Measurements from ENCODE around the gene EAF1.
"Not testable (repeated sequence)": the region's sequence is repeated elsewhere in the genome, so short reads cannot be mapped to it uniquely, and the experiment has no call there.

The EAF1 gene

DNA sequence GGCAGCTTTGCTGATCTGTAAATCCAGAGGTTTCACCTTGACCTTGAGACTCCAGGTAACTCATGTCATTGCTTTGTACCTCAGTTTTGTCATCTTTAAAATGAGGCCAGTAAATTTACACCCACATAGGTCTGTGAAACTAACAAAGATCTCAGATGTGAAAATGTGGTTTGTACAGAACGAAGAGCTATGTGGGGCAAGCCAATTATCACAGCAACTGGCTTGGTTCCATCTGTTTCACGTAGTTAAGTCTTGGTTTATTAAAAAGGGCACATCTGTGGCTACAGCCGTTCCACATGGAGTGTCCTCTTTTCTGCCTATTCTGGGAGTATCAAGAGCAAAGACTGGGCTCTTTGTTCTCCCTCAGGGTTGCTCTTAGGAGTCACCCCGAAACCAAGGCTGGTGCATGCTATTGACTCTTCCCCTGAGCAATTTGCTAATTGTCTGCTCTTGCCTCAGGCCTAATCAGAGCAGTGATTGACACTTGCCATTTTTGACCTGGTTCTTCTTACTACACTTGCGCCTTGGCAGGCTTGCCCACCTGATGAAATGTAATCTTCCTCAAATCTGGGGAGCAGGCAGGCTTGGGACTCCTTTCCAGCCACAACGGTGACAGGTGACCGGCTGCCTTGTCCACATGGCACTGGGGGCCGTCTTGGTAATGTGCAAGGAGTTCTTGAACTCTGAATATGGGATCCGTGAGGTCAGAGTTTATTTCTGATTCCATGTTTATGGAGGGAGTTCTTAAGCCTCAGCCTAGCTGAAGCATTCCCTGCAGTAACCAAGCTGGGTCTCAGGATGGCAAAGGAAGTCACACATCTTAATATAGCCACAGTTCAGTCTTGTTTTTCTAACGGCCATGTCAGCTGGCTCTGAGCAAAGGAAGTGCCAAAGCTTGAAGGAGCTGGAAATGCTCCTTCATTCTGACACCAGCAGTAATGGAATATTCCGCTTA lies 40.1 kb downstream of the EAF1 start:
- Mint-ChIP-seq H3K9me3 (no peaks in the 10 kb centered on the region), H3K4me1 (peaks cover 0 to 3% of the 10 kb centered on the region in 2 donors), H3K36me3 (peaks cover 6 to 21% of the 10 kb centered on the region in 2 donors), H3K4me3 (no peak overlapping the region), H3K27ac (no peak overlapping the region), H3K27me3 (peaks cover 0 to 5% of the 10 kb centered on the region in 2 donors)
- no peak for ATAC-seq (replicated peaks)
- DNase-seq: no peak

DNA sequence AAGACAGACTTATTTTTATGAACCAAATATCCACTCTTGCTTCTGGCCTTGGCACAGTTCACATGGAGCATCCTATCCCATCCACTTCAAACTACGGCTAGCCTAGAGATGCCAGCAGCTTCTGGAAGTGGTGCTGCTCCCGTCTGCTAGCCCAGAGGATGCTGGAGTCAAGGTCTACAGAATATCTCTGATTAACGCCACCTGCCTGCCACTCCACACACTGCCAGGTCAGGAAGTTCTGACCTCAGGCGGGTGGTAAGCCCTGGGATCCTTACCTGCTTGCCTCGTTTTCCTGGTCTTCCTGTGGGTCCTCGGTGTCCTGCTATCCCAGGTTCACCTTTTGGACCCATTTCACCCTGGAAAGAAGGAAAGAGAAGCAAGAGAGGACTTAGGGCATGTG lies 42.9 kb downstream of the EAF1 start:
- Mint-ChIP-seq H3K4me1 (no peaks in the 10 kb centered on the region), H3K9me3 (no peaks in the 10 kb centered on the region), H3K4me3 (no peak overlapping the region), H3K36me3 (peaks cover 0 to 7% of the 10 kb centered on the region in 2 donors), H3K27ac (no peak overlapping the region), H3K27me3 (no peaks in the 10 kb centered on the region)
- no peak for ATAC-seq (replicated peaks)
- DNase-seq: no peak

DNA sequence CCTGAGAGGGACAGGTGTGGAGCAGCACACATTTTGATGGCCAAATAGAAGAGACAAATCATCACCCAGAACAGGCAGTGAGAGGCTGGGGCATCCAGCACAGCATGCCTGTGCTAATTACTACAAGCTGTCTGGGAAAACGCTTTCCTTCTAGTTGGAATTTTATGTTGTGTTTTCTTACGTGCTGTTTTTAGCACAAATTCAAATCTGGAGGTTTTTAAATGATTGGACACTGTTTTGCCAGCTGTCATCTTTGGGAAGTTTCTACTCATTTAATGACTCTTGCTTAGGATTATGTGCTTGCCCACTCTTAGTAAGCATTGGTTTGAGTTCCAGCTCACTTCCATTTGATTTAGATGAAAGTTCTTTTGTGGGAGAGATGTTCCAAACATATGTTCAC lies 43.5 kb downstream of the EAF1 start:
- ATAC-seq (replicated peaks) (no peak), DNase-seq (no peak)
- no peaks in the 10 kb centered on the region for H3K27me3 Mint-ChIP-seq
- H3K36me3 Mint-ChIP-seq: peaks cover 0 to 6% of the 10 kb centered on the region in 2 donors
- H3K9me3 Mint-ChIP-seq: no peaks in the 10 kb centered on the region
- H3K4me3 Mint-ChIP-seq: no peak overlapping the region
- H3K4me1 Mint-ChIP-seq: no peaks in the 10 kb centered on the region
- no peak overlapping the region for H3K27ac Mint-ChIP-seq

GRCh38 chr3:15471861-15472260 lies 44.5 kb downstream of the EAF1 start:
- no peak for DNase-seq
- no peak for ATAC-seq (replicated peaks)
- Mint-ChIP-seq H3K4me1 (no peaks in the 10 kb centered on the region), H3K4me3 (no peak overlapping the region), H3K27ac (no peak overlapping the region), H3K27me3 (no peaks in the 10 kb centered on the region), H3K36me3 (peaks cover 0 to 3% of the 10 kb centered on the region in 2 donors), H3K9me3 (no peaks in the 10 kb centered on the region)

DNA sequence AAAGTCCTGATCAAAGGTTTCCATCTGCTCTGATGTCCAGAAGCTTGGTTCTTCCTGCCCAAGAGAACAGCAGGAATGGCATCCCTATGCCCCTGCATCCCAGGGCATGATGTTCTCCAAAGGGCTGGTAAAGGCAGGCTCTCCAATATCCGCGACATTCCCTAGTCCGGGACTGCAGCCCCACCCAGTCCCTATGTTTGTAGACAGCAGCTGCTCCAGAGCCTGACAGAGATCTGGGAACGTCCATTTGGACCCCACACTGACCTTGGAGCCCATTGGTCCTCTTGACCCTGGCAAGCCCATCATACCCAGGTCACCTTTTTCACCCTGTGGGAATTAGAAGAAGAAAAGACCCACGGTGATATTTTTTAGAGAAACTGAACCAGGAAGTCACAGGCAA lies 47.8 kb downstream of the EAF1 start:
- no peaks in the 10 kb centered on the region for H3K4me1 Mint-ChIP-seq
- no peaks in the 10 kb centered on the region for H3K9me3 Mint-ChIP-seq
- no peak for DNase-seq
- H3K27me3 Mint-ChIP-seq: no peaks in the 10 kb centered on the region
- H3K27ac Mint-ChIP-seq: no peak overlapping the region
- no peak overlapping the region for H3K4me3 Mint-ChIP-seq
- H3K36me3 Mint-ChIP-seq: peaks cover 0 to 3% of the 10 kb centered on the region in 2 donors
- no peak for ATAC-seq (replicated peaks)

DNA sequence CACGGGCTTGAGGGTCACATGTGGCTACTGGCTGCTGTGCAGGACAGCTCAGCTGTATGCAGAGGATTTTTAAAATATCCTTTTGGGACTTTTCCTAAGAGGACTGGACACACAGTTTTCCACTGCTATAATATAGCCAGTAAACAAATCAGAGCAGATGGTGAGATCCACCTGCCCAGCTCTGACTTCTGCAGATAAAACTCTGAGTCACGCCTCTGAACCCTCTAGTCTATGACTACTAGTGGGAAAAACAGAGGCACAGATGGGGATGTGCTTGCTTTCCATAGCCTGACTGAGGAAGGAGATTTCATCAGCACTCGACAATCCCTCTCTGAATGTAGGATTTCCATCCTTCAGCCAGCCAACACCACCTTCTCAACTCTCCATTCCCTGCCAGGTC lies 49.0 kb downstream of the EAF1 start:
- Mint-ChIP-seq H3K36me3 (no peaks in the 10 kb centered on the region), H3K27ac (no peak overlapping the region), H3K4me3 (no peak overlapping the region), H3K27me3 (no peaks in the 10 kb centered on the region), H3K4me1 (no peaks in the 10 kb centered on the region), H3K9me3 (peaks cover 0 to 3% of the 10 kb centered on the region in 2 donors)
- ATAC-seq (replicated peaks): no peak
- DNase-seq: no peak

DNA sequence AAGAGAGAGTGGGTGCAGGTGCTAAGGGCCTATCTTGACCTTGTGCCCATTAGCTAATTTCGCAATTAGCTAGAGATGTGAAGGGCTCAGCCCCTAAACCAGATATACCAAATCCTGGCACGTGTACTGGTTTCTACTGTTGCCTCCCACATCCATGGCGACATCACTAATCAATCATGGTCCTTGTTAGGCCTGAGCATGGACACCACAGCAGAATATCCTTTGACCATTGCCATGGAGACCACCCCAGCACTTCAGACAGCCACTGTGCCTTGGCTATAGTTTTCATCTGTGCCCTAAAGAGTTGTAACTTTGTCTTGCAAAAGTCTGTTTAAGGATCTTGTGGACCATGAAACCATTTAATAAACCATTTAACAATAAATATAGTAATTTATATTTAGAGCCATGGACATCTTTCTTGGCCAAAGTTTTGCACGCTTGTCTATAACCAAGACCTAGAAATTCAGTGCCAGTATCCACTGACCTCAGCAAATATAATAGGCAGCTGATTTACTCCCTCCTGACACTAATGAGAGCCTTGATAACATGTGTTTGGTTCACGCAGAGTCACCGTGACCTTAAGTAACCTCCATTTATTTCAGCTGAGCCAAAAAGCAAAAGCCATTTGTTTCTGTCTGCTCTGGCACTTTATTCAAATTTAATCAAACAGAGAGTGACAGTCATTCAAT lies 50.7 kb downstream of the EAF1 start:
- Mint-ChIP-seq H3K27ac (no peak overlapping the region), H3K27me3 (no peaks in the 10 kb centered on the region), H3K4me1 (no peaks in the 10 kb centered on the region), H3K9me3 (peaks cover 0 to 5% of the 10 kb centered on the region in 2 donors), H3K36me3 (no peaks in the 10 kb centered on the region), H3K4me3 (no peak overlapping the region)
- no peak for DNase-seq
- no peak for ATAC-seq (replicated peaks)

DNA sequence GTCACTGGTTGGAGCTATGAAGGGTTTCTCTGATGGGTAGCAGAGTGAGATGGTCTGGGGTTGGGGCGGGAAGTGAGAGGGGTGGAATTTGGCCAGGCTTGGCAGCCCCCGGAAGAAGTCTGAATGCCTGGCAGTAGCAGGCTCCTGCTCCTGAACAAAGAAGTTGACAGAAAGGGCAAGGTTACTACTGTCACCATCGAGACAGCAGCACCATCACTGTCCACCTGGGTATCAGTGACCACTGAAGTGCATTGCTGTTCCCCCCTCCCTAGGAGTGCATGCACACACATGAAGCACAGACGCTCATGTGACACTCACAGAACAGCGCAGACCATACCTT lies 51.2 kb downstream of the EAF1 start:
- Mint-ChIP-seq H3K36me3 (no peaks in the 10 kb centered on the region), H3K4me3 (no peak overlapping the region), H3K27ac (no peak overlapping the region), H3K27me3 (no peaks in the 10 kb centered on the region), H3K4me1 (no peaks in the 10 kb centered on the region), H3K9me3 (peaks cover 0 to 5% of the 10 kb centered on the region in 2 donors)
- ATAC-seq (replicated peaks): no peak
- DNase-seq: no peak

- Mint-ChIP-seq H3K4me3 (no peak overlapping the region), H3K9me3 (peaks cover 0 to 5% of the 10 kb centered on the region in 2 donors), H3K27me3 (peaks cover 0 to 3% of the 10 kb centered on the region in 2 donors), H3K36me3 (peaks cover 0 to 3% of the 10 kb centered on the region in 2 donors), H3K27ac (no peak overlapping the region), H3K4me1 (no peaks in the 10 kb centered on the region)
- no peak for ATAC-seq (replicated peaks)
- no peak for DNase-seq
Observed at GRCh38 chr3:15479400-15480224, 52.2 kb downstream of the EAF1 start.

GRCh38 chr3:15484551-15484950 lies 57.2 kb downstream of the EAF1 start:
- not testable (repeated sequence) for H3K9me3 Mint-ChIP-seq; ATAC-seq (replicated peaks); H3K27me3 Mint-ChIP-seq; DNase-seq; H3K27ac Mint-ChIP-seq; H3K4me1 Mint-ChIP-seq; H3K4me3 Mint-ChIP-seq
- H3K36me3 Mint-ChIP-seq: peaks cover 6 to 11% of the 10 kb centered on the region in 2 donors

- H3K27ac Mint-ChIP-seq: no peak overlapping the region
- H3K9me3 Mint-ChIP-seq: peaks cover 0 to 3% of the 10 kb centered on the region in 2 donors
Observed at GRCh38 chr3:15486020-15486419, 58.6 kb downstream of the EAF1 start.

GRCh38 chr3:15486979-15487378 lies 59.6 kb downstream of the EAF1 start:
- ATAC-seq (replicated peaks) (no peak), DNase-seq (no peak)
- Mint-ChIP-seq H3K27ac (no peak overlapping the region), H3K4me3 (no peak overlapping the region), H3K36me3 (peaks cover 6 to 11% of the 10 kb centered on the region in 2 donors), H3K27me3 (peaks cover 0 to 4% of the 10 kb centered on the region in 2 donors), H3K4me1 (peaks cover 0 to 2% of the 10 kb centered on the region in 2 donors), H3K9me3 (no peaks in the 10 kb centered on the region)

More at GRCh38 chr3:15486020-15486419, 58.6 kb downstream of the EAF1 start:
- Mint-ChIP-seq H3K27me3 (peaks cover 0 to 4% of the 10 kb centered on the region in 2 donors), H3K4me1 (no peaks in the 10 kb centered on the region), H3K36me3 (peaks cover 6 to 11% of the 10 kb centered on the region in 2 donors), H3K4me3 (no peak overlapping the region)
- DNase-seq: no peak
- no peak for ATAC-seq (replicated peaks)

DNA sequence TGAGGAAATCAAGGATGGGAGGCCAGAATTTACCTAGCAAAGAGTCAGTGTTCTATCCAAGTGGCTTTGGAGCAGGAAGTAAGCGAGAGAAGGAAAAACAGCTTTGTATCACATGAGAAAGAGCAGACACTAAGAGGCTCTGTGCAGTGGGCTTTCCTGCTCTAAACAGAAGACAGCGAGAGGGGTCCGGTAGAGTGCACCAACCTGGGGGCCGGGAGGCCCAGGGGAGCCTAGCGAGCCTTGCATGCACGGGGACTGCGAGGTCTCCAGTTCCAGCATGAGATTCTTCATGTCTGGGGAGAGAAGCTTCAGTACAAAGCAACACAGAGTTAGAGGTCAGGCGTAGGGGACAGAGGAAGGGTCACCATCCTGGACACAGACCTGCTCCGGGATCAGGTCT lies 60.6 kb downstream of the EAF1 start:
- no peak for ATAC-seq (replicated peaks)
- Mint-ChIP-seq H3K9me3 (no peaks in the 10 kb centered on the region), H3K4me3 (no peak overlapping the region), H3K36me3 (peaks cover 6 to 11% of the 10 kb centered on the region in 2 donors), H3K27ac (no peak overlapping the region), H3K4me1 (peaks cover 0 to 2% of the 10 kb centered on the region in 2 donors), H3K27me3 (peaks cover 0 to 4% of the 10 kb centered on the region in 2 donors)
- DNase-seq: no peak

GRCh38 chr3:15490158-15490557 lies 62.8 kb downstream of the EAF1 start:
- peaks cover 0 to 2% of the 10 kb centered on the region in 2 donors for H3K4me1 Mint-ChIP-seq
- H3K27me3 Mint-ChIP-seq: no peaks in the 10 kb centered on the region
- H3K27ac Mint-ChIP-seq: no peak overlapping the region
- no peak for DNase-seq
- H3K4me3 Mint-ChIP-seq: no peak overlapping the region
- ATAC-seq (replicated peaks): no peak
- peaks cover 2 to 14% of the 10 kb centered on the region in 2 donors for H3K36me3 Mint-ChIP-seq
- no peaks in the 10 kb centered on the region for H3K9me3 Mint-ChIP-seq

Data from stimulated activated naive B cell treated with anti-CD40 and anti-IgM and Interleukin-4, amounts not matched to agents 10 μg/mL and 1 μg/mL and 100 μg/mL, for 72 hours (primary cell).